Middle frontal gyrus (tissue), 1 donor: ENCODE data around the gene INVS.
"Not testable (repeated sequence)": the region's sequence is repeated elsewhere in the genome, so short reads cannot be mapped to it uniquely, and the experiment has no call there.

Source experiments
- DNase-seq: peaks from one replicate; pipeline ENCODE4 v3.0.0-alpha.2; 2015; ENCODE audit warnings: low spot score; ENCODE audit errors: extremely low spot score

INVS gene

DNA sequence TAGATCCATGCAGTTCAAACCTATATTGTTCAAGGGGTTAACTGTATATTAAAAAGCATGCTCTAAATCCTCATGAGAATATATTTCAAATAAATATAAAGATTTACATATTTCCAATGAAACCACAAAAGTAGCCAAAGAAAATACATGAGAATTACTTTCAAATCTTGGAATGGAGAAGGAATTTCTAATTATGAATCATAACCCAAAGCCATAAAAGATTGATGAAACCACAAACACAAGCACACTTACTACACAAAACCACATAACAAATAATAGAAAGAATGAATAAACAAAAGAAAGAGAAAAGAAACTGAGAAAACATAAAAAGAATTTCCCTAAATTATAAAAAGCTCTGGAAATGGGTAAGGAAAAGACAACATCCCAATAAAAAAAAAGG lies 16.3 kb upstream of the INVS start:
- DNase-seq: no peak

DNA sequence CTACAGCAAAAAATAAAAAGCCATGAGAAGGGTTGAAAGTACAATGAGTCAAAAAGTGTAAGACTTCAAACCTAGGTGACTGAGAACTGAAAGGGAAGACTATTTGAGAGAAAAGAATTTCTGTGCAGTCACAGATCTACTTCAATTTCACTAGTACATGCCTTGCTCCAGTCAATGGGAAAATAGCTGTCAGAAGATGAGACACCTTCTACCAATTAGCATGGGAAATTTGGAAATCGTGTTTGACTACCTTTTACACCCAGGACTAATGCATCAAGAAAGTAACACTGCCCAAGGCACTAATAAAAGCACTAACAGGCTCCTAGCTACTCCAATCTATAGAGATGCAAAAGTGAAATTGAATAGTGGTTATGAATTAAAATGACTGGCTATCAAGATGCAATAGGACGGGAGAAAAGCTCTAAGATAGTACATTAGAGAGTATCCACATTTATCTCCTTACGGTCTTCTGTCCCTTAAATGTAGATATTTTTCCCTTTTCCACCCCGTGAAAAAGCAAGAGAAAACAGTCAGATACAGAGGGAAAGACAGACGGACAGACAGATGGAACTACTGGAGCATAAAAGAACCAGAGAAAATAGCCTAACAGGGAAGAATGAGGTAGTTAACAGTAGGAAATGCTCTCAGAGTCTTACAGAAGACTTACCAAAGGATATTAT lies 15.5 kb upstream of the INVS start:
- DNase-seq: no peak

DNA sequence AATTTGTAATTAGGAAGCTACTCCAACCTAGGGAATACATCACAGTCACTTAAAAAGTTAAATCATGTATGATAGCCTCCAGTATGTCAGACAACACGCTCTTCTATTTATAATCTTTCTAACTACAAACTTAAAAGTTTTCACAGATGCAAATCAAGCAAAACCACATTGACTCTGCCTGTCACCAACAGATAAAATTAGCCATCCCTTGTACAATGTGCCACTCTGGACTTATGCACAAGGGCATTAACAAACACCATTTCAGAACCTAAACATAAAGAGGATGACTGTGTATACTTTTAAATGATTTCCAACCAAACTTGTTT lies 15.0 kb upstream of the INVS start:
- DNase-seq: no peak

DNA sequence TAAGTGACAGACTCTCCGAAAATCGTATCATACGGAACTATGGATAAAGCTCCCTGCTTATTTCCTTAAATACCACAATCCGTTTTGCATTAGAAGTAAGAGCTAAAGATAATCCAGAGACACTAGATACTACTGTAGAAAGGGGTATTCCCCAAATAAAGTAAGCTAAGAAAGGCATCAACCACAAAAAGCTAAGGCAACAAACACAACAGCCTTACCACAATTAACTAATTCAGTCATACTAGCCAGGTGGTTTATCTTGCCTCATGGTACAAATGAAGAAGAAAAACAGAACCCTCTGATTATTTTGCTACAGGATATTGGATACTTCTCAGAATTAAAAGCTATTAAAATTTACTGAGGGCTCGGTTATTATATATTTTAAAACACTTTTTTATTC lies 14.3 kb upstream of the INVS start:
- no peak for DNase-seq

DNA sequence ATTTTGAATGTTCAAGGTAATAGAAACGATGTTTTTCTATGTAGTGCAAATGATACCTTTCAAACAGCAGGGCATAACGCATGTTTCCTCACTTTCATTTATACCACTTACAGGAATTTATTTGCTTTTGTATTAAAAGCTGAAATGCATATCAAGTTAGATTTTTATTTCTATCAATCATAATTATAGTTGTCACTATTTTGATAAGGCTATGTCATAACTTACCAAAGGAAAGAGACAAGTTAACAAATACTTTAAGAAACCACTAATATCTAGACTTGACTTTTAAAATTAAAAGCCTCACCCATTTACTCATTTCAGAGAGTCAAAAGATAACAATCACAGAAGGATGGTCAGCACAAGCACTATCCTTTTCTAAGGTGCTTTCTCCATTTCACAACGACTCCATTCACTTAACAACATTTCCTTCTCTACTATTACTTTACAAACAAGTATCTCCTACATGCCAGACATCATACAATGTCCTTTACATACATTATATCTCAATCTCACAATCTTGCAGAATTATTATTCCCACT lies 12.9 kb upstream of the INVS start:
- DNase-seq: no peak

DNA sequence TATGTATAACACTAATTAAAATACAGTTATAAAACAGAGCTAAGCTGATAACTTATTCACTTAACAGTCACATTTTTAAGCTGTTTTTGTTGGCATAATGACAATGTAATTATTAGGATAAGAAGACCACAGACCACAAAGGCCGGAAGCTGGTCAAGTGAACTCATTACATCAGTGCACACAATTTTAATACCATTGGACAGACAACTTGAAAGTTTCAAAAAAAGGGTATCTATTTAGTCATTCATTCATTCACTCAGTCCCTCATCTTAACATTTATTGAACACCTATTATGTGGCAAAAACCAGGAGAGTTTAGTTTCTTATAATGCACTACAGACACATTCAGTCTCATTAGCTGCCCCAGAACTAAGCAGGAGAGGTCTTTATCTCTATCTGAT lies 11.8 kb upstream of the INVS start:
- no peak for DNase-seq

DNA sequence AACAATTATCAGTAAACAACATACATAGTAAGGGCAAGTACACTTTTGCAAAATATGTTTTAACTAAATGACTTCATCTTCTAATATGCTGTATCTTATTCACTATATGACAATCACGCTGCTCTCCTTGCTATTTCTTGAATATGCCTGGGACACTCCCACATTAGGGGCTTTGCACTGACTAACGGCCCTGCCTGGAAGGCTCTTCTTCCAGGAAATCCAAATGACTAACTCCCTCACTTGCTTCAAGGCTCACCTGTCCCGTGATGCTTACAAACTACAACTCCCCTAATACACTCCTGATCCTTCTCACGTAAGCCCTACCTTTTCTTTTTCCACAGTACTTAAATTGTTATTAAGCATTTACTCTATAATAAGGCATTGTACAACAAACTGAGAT lies 10.8 kb upstream of the INVS start:
- DNase-seq: no peak

DNA sequence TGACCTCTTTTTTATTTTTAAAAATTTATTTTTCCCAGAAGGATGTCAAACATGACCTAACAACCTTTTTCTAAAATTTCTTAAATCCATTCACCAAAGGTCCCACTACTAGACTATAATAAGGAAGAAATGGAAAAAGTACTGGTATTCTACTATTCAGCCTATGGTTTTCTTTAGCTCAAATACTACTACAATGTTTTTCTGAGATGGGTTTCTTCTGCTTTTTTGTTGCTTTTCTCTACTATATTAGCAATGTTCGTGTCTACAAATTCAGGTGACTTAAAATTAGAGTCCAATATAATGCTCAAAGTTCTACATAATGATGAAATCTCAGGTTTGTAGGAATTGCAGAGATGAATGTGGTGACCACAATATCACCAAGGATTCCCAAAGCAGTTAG lies 8.2 kb upstream of the INVS start:
- no peak for DNase-seq

DNA sequence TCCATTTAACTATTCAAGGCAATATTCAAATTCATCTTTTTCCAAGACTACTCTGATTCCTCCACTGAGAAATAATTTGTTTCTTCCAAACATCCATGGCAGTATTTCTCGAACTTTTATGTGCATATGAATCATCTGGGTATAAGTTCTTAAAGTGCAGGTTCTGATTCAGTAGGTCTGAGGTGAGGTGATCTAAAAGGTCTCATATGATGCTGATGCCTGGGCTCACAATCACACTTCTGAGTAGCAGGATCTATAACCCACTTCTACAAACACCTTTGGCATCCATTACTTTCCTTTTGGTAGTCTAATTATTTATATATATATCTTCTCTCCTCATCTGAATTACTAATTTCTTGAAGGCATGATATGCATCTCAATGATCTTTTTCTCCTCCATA lies 7.4 kb upstream of the INVS start:
- no peak for DNase-seq

DNA sequence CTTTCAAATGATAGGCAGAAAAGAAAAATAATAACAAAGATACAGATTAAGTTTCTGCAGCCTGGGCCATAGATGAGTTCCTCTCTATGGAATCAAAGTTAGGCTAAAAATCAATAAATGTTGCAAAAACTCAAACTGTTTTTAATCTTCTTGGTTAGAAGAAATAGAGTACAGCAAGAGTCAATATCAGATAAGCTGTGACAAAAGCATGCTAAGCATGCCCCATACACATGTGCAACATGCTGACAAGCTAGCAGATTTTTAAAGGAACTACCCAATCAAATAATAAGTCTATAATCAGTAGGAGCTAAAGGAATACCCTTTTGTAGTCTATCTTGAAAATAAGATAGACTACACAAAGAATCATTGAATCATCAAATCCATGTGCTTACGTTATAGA lies 7.0 kb upstream of the INVS start:
- no peak for DNase-seq

DNA sequence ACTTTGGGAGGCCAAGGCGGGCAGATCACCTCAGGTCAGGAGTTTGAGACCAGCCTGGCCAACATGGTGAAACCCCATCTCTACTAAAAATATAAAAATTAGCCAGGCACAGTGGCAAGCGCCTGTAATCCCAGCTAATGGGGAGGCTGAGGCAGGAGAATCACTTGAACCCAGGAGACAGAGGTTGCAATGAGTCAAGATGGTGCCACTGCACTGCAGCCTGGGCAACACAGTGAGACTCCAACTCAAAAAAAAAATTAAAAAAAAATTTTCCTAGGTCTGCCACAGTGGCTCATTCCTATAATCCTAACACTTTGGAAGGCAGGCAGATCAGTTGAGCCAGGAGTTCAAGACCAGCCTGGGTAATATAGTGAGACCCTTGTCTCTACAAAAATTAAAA lies 4.6 kb upstream of the INVS start:
- not testable (repeated sequence) for DNase-seq

DNA sequence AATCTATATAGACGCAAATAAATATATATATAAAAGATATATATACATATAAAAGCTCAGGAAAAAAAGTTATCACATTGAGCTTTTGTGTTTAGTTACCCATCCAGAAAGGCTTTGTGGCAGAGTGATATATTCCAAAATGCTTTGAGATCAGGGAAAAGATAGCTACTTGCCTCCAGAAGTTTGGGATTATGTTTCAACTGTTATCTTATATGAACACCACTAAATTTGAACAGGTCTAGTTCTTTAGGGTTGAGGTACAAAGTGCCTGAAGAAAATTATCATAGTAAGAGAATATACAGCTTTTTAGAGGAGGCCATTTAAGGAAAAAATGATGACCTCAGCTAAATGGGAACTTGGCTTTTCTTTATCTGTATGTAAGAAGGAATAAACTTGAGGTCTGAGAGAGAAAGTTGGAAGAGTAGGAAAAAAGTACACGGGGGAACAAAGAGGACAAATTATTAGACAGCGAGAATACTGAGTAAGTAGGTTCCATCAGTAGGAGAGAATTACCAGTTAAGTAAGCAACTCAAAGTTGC lies 2.6 kb upstream of the INVS start:
- DNase-seq: no peak

DNA sequence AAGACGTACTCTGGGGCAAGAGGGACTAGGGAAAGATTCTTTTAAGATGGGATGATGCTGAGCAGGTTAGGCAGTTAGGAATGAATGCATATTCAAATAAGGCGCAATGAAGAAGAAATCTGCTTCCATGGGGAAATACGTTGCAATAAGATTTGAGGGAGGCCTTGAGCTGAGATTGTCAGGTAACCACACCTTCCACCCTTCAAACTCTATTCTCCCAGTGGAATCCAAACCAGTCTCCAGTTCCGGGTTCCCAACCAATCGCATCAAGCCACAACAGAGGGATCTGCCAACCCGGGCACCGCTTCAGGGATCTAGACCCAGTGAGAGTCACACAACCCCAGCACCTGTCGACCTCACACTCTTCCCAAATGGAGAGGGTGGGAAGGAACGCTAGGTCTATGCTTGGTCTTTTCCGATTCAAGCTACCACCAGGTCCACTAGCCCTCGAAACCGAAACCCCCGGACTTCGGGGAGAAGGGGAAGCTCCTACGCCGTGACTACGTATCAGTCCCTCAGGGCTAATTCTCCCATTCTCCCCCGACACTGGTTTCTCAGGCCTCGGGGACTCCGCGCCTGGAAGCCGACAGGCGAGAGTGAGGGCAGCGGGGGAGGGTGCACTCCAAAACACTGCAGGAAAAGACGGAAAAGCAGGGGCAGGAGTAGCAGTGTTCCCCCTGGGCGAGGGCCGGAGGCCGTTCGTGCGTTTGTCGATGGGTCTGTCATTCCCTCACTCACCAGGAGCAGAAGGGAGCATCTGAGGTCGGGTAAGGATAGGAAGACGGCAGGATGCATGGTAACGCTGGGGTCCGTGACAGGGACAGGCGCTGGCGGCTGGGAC lies 777 bp upstream of the INVS start:
- no peak for DNase-seq

DNA sequence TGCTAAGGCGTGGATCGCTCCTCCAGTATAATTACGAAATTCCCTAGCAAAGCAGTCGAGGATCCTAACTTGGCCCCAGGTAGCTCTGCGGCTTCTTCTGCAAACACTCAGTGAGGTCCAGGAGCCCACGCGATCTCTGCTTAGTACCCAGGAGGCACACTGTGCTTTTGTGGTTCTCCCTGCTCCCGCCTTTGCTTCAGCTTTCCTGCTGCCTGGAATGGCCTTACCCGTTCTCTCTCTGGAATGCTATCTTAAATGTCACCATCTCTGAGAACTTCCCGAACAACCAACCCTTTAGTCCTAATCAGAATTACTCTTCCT lies 639 bp downstream of the INVS start:
- no peak for DNase-seq

DNA sequence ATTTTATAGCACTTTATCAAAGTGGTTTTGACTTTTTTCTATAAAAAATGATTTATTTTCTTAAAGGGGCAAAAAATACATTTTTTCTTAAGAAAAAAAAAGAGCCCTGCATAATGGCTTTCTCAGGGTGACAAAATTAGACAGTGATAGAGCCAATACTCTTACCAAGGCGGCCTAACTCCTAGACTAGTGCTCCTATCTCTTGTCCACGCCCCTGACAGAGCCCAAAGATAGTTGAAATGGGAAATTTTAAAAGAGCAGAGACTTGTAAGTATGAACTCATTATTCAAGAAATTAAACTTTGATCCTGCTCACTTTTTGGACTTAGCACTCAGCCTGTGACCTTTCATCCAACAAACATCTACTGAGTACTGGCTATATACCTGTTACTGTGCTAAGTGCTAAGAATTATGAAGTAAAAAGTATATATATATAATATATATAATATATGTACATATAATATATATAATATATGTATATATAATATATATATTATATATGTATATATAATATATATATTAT lies 1.2 kb downstream of the INVS start:
- DNase-seq: no peak

DNA sequence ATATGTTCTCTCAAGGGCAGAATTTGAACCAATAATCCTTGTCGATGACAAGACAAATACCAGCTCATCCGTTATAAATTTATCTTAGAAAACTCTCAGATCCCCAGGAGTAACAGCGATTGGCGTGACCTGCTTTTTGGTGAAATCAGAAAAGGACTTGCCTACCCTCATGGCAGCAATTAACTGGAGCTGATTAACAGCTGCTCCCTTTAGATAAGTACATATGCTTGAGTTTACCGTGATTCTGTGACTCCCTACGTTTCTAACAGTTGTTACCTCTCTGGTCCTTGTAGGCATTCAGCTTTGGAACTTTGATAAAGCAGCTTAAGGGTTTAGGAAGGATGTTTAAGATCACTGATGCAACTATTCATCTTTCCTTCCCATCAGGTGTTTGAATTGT lies 2.6 kb downstream of the INVS start:
- DNase-seq: no peak

DNA sequence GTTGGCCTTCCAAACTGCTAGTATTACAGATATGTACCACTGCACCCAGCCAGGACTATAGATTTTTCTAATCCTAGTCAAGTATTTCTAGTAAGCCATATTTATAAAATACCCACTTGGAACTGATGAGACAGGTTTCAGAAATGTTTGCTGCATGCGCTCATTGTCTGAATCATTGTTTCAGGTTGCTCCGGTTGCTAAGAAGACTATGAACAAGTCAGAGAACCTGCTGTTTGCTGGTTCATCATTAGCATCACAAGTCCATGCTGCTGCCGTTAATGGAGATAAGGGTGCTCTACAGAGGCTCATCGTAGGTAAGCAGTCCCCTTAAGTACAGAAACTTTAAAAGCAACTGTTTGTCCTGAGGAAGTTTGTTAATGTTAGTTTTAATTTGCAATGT lies 5.3 kb downstream of the INVS start:
- DNase-seq: no peak

DNA sequence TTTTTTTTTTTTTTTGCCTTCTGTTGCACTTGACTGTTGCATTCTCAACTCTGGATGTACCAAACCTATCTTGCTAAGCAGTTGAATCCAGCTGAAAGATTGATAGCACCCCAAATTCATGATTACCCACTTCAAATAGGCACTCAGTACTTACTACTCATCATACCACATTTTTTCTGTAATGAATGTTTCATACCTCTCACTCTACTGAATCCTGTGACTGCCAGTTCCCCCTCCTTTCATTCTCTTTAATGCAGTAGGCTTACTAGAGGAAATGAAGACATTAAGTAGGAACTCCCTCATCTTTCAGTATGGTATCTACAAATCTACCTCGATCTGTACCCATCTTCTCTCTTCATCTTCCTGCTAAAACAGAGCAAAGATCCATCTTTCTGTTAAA lies 6.8 kb downstream of the INVS start:
- no peak for DNase-seq

DNA sequence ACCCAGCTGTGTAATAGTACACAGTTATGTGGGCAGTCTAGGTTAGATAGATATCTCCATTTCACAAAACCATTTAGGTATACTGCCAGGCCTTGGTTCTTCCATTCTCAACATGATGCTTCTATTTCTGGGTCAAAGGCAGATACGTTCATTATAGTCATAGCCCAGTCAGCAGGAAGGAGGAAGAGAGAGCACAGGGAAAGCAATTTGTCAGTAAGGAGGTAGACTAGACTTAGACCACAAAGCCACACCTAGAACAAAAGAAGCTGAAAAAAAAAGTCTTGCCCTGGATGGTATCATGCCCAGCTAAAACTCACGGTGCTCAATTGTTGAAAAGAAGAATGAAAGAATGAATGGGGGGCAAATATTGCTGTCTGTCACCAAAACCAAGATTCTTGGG lies 7.6 kb downstream of the INVS start:
- DNase-seq: no peak

DNA sequence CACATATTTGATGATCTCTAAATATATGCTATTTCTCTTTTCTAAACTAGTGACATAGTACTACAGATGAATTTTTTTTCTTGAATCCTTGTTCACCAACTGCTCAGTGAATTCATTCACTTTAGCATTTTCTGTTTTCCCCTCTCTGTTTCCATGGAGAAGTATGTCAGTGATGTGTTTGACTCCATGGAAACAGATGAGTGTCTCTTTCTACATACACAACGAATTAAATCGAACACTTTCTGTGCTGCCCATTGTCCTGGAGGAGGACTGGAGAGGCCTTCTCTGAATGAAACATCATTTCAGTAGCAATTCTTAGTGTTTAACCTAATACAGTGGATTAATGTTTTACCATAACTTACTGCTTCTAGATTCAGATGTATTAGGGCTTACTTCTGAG lies 9.5 kb downstream of the INVS start:
- DNase-seq: no peak

DNA sequence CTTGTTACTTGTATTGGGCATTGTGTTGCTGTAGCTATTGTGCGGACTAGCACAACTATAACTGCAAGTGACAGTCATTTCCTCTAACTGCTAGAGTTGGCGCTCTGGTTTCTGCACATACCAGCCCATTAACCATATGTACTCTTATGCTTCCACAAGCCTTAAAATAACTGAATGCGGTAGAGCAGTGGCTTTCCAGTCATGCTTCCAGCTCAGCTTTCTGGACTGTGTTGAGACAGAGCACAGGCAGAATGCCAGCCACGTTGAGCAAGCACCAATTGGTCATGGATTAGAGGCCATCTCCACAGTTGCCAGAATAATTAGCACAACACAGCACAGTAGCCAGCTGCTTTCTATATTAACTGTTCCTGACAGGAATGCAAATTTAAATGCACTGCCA lies 12.2 kb downstream of the INVS start:
- peak; percentile 52 for DNase-seq

DNA sequence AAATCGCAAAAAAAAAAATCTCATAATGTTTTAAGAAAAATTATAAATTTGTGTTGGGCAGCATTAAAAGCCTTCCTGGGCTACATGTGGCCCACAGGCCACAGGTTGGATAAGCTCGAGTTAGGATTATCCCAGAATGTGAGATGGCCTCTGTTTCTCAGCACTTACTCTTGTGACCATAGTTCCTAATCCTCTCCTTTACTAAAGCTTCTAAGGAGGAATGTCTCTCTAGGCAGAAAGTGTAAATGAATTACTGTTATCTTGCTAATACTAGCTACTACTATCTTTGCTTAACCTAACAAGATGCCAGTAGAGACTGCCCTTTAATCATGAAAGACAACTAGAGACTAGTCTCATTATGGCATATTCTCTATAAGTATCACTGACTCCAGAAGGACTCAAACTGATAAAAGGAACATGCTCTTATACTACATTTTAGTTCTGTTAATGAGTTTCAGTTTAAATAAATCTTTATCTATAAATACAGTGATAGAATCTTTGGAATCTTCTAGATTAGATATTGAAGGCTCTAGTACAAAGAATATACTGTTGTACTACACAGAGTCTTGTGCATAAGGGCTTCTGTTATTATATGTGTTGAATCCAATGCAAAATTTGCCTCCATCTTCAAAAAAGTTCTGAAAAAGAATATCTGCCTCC lies 13.8 kb downstream of the INVS start:
- no peak for DNase-seq
